CD4-positive, alpha-beta T cell treated with Interleukin-12 subunit alpha and Interleukin-12 subunit beta, for 1 hour (primary cell): ENCODE measurements around the gene KDM4B.

ENCODE experiments used
- DNase-seq: peaks from one replicate; pipeline ENCODE4 v3.0.0-alpha.2; 2020

KDM4B gene

GRCh38 chr19:5074830-5075394, 106.0 kb downstream of the KDM4B start:
- no peak for DNase-seq

GRCh38 chr19:5075597-5075996, 106.7 kb downstream of the KDM4B start:
- DNase-seq, result peak; percentile 6

- DNase-seq, result no peak
These were observed 107.7 kb downstream of the KDM4B start for GRCh38 chr19:5076440-5077208.

GRCh38 chr19:5077209-5077515, 108.2 kb downstream of the KDM4B start:
- no peak for DNase-seq

- DNase-seq, result peak; percentile 27
These were observed 109.3 kb downstream of the KDM4B start for GRCh38 chr19:5078182-5078581.

GRCh38 chr19:5078666-5079065, 109.8 kb downstream of the KDM4B start:
- DNase-seq, result no peak

- no peak for DNase-seq
These were observed 110.3 kb downstream of the KDM4B start for GRCh38 chr19:5079071-5079774.

GRCh38 chr19:5080030-5080654, 111.2 kb downstream of the KDM4B start:
- DNase-seq, result no peak

GRCh38 chr19:5080809-5081208, 111.9 kb downstream of the KDM4B start:
- DNase-seq, result no peak

GRCh38 chr19:5081443-5082161, 112.7 kb downstream of the KDM4B start:
- no peak for DNase-seq

GRCh38 chr19:5083547-5083965, 114.6 kb downstream of the KDM4B start:
- DNase-seq, result no peak

- DNase-seq, result no peak
These were observed 116.7 kb downstream of the KDM4B start for GRCh38 chr19:5085566-5085965.

GRCh38 chr19:5086230-5086629, 117.3 kb downstream of the KDM4B start:
- DNase-seq, result peak; percentile 14

GRCh38 chr19:5086725-5087439, 118.0 kb downstream of the KDM4B start:
- DNase-seq, result no peak

- no peak for DNase-seq
These were observed 120.4 kb downstream of the KDM4B start for GRCh38 chr19:5089283-5089682.

GRCh38 chr19:5090465-5091017, 121.6 kb downstream of the KDM4B start:
- DNase-seq, result no peak

- DNase-seq, result no peak
These were observed 122.2 kb downstream of the KDM4B start for GRCh38 chr19:5091018-5091683.

- no peak for DNase-seq
These were observed 123.0 kb downstream of the KDM4B start for GRCh38 chr19:5091684-5092480.

GRCh38 chr19:5092481-5092843, 123.5 kb downstream of the KDM4B start:
- DNase-seq, result no peak

- no peak for DNase-seq
These were observed 124.5 kb downstream of the KDM4B start for GRCh38 chr19:5093297-5093928.
